Right lobe of liver (tissue), 4 donors: ENCODE results near the gene AKT3.

ENCODE experiments used
- POLR2A ChIP-seq: fragments of 450-650 bp; IDR thresholded peaks from one replicate; pipeline ENCODE4 v1.6.1; 2017; ENCODE audit warnings: antibody characterized with exemption, mild to moderate bottlenecking
- TF ChIP-seq, protein P1 (sequence below), 4 donors: fragments of 200-600 bp in 3 of 4; fragments of 450-650 bp in 1 of 4; IDR thresholded peaks; one replicate each; pipeline versions ENCODE4 v1.5.1 to v1.8.0; 2016 to 2022; ENCODE audit warnings: antibody characterized with exemption in 4 of 4, mild to moderate bottlenecking in 2 of 4
- donor health status: DM: no; HTN: no; CAD: no.
- donor health status: DM: no; HTN: no; CAD: no.
- donor health status: DM: no; HTN: yes; CAD: no.

DNA sequence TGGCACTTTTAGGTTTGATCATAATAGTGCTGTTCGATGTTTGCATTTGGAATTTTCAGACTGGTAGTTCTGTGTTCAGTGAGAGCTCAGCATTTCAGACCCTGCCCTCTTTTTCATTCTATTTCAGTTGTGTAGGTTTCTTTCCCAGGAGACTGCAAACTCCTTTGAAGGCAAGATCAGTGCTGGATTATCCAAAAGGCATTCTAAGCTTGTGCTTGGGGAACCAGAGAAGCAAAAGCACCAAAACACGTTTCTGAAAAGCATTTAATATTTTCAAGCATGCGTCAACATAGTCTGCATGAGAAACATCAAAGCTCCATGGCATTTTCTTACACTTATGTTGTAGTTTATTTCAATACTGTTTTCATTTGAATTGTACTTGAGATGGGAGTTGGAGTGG, 302.2 kb downstream of the AKT3 start:
- TF ChIP-seq, protein P1, sequence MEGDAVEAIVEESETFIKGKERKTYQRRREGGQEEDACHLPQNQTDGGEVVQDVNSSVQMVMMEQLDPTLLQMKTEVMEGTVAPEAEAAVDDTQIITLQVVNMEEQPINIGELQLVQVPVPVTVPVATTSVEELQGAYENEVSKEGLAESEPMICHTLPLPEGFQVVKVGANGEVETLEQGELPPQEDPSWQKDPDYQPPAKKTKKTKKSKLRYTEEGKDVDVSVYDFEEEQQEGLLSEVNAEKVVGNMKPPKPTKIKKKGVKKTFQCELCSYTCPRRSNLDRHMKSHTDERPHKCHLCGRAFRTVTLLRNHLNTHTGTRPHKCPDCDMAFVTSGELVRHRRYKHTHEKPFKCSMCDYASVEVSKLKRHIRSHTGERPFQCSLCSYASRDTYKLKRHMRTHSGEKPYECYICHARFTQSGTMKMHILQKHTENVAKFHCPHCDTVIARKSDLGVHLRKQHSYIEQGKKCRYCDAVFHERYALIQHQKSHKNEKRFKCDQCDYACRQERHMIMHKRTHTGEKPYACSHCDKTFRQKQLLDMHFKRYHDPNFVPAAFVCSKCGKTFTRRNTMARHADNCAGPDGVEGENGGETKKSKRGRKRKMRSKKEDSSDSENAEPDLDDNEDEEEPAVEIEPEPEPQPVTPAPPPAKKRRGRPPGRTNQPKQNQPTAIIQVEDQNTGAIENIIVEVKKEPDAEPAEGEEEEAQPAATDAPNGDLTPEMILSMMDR (IDR thresholded peaks at IDR 0.05), result no peak
- no peak for TF ChIP-seq POLR2A
